Activated CD8-positive, alpha-beta T cell treated with anti-CD3 and anti-CD28 coated beads, Interleukin-2, amount 10 ng/mL, durations not matched to agents 7 days and 5 days (primary cell): Measurements from ENCODE around the gene ACSS3. TPM values are rescaled to one million over a fixed set of nuclear protein-coding genes. Genes with fewer than 3 reads are reported as not detected.
"Not testable (repeated sequence)": the region's sequence is repeated elsewhere in the genome, so short reads cannot be mapped to it uniquely, and the experiment has no call there.

Experiments
- ATAC-seq: fragments of 150-1000 bp; cut with Tn5 transposase; one replicate; pipeline ENCODE4 v1.10.0; 2021; ENCODE audit warnings: moderate library complexity
- CTCF ChIA-PET: fragments of 350-600 bp; sonication (Branson Sonifier 250); formaldehyde crosslinking; loops from one replicate; lab custom pipeline; 2021; ENCODE audit warnings: antibody characterized with exemption; lab: Charles Lee
- POLR2A ChIA-PET: fragments of 350-600 bp; sonication (Branson Sonifier 250); formaldehyde crosslinking; loops from one replicate; lab custom pipeline; 2021; ENCODE audit warnings: antibody characterized with exemption; lab: Charles Lee
- DNase-seq: peaks from one replicate; pipeline ENCODE4 v3.0.0-alpha.2; 2020
- H3K27ac Mint-ChIP-seq: one replicate; pipeline ENCODE4 v1.8.0; 2021; ENCODE audit warnings: mild to moderate bottlenecking, mixed read lengths
- H3K27me3 Mint-ChIP-seq: one replicate; pipeline ENCODE4 v1.8.0; 2021; ENCODE audit warnings: low read depth, mixed read lengths
- H3K36me3 Mint-ChIP-seq: one replicate; pipeline ENCODE4 v1.8.0; 2021; ENCODE audit warnings: low read depth, mixed read lengths
- H3K4me1 Mint-ChIP-seq: one replicate; pipeline ENCODE4 v1.8.0; 2021; ENCODE audit warnings: low read depth, mixed read lengths
- H3K4me3 Mint-ChIP-seq: one replicate; pipeline ENCODE4 v1.8.0; 2021; ENCODE audit warnings: mild to moderate bottlenecking, mixed read lengths
- H3K9me3 Mint-ChIP-seq: one replicate; pipeline ENCODE4 v1.8.0; 2022; ENCODE audit warnings: mixed read lengths; ENCODE audit not compliant: insufficient read depth
- total RNA-seq, 2 experiments: library from RNA; stranded (reverse); gene quantifications; one replicate each; pipeline ENCODE4 v1.2.3, GENCODE V29; 2021

Gene ACSS3
- total RNA-seq, 2 experiments from 2014 or later: not detected

GRCh38 chr12:81181691-81182090 is 103.8 kb downstream of the ACSS3 start:
- no peak for DNase-seq
- CTCF ChIA-PET: no interaction called here
- H3K4me3 Mint-ChIP-seq: no peak overlapping the region
- H3K36me3 Mint-ChIP-seq: no peaks in the 10 kb centered on the region
- POLR2A ChIA-PET: no interaction called here
- no peaks in the 10 kb centered on the region for H3K4me1 Mint-ChIP-seq
- no peak overlapping the region for H3K27ac Mint-ChIP-seq
- no peak for ATAC-seq
- peaks cover 14% of the 10 kb centered on the region for H3K9me3 Mint-ChIP-seq
- H3K27me3 Mint-ChIP-seq: no peaks in the 10 kb centered on the region

GRCh38 chr12:81187686-81188085 is 109.8 kb downstream of the ACSS3 start:
- no peaks in the 10 kb centered on the region for H3K9me3 Mint-ChIP-seq
- ChIA-PET POLR2A (no interaction called here), CTCF (no interaction called here)
- no peak overlapping the region for H3K4me3 Mint-ChIP-seq
- H3K36me3 Mint-ChIP-seq: no peaks in the 10 kb centered on the region
- DNase-seq (no peak), ATAC-seq (no peak)
- no peaks in the 10 kb centered on the region for H3K27me3 Mint-ChIP-seq
- H3K27ac Mint-ChIP-seq: no peak overlapping the region
- H3K4me1 Mint-ChIP-seq: no peaks in the 10 kb centered on the region

GRCh38 chr12:81196595-81196994 is 118.7 kb downstream of the ACSS3 start:
- H3K27me3 Mint-ChIP-seq: no peaks in the 10 kb centered on the region

GRCh38 chr12:81200561-81200960 is 122.7 kb downstream of the ACSS3 start:
- H3K9me3 Mint-ChIP-seq, H3K27me3 Mint-ChIP-seq, CTCF ChIA-PET, H3K36me3 Mint-ChIP-seq, H3K27ac Mint-ChIP-seq, ATAC-seq, H3K4me3 Mint-ChIP-seq, DNase-seq, POLR2A ChIA-PET, H3K4me1 Mint-ChIP-seq: not testable (repeated sequence)

More at GRCh38 chr12:81196595-81196994, 118.7 kb downstream of the ACSS3 start:
- ATAC-seq: no peak
- Mint-ChIP-seq H3K9me3 (no peaks in the 10 kb centered on the region), H3K4me1 (no peaks in the 10 kb centered on the region), H3K27ac (no peak overlapping the region), H3K36me3 (no peaks in the 10 kb centered on the region), H3K4me3 (no peak overlapping the region)
- ChIA-PET POLR2A (no interaction called here), CTCF (no interaction called here)
- DNase-seq: no peak

GRCh38 chr12:81203671-81204204 is 125.9 kb downstream of the ACSS3 start:
- H3K27ac Mint-ChIP-seq: no peak overlapping the region
- no peaks in the 10 kb centered on the region for H3K9me3 Mint-ChIP-seq
- DNase-seq (no peak), ATAC-seq (no peak)
- H3K4me3 Mint-ChIP-seq: no peak overlapping the region
- H3K36me3 Mint-ChIP-seq: no peaks in the 10 kb centered on the region
- H3K27me3 Mint-ChIP-seq: no peaks in the 10 kb centered on the region
- H3K4me1 Mint-ChIP-seq: no peaks in the 10 kb centered on the region
- POLR2A ChIA-PET: no interaction called here
- CTCF ChIA-PET: no interaction called here

GRCh38 chr12:81205416-81205815 is 127.5 kb downstream of the ACSS3 start:
- ATAC-seq (no peak), DNase-seq (no peak)
- ChIA-PET CTCF (no interaction called here), POLR2A (no interaction called here)
- Mint-ChIP-seq H3K27me3 (no peaks in the 10 kb centered on the region), H3K4me3 (no peak overlapping the region), H3K36me3 (no peaks in the 10 kb centered on the region), H3K27ac (no peak overlapping the region), H3K9me3 (no peaks in the 10 kb centered on the region), H3K4me1 (no peaks in the 10 kb centered on the region)

GRCh38 chr12:81206429-81206828 is 128.6 kb downstream of the ACSS3 start:
- H3K9me3 Mint-ChIP-seq: no peaks in the 10 kb centered on the region
- no peaks in the 10 kb centered on the region for H3K4me1 Mint-ChIP-seq
- H3K27me3 Mint-ChIP-seq: no peaks in the 10 kb centered on the region
- POLR2A ChIA-PET: no interaction called here
- no peak overlapping the region for H3K4me3 Mint-ChIP-seq
- no peaks in the 10 kb centered on the region for H3K36me3 Mint-ChIP-seq
- H3K27ac Mint-ChIP-seq: no peak overlapping the region
- ATAC-seq: no peak
- DNase-seq: no peak
- CTCF ChIA-PET: no interaction called here

GRCh38 chr12:81207173-81207572 is 129.3 kb downstream of the ACSS3 start:
- H3K27ac Mint-ChIP-seq: no peak overlapping the region
- no peak for ATAC-seq
- ChIA-PET CTCF (no interaction called here), POLR2A (no interaction called here)
- no peaks in the 10 kb centered on the region for H3K27me3 Mint-ChIP-seq
- H3K4me1 Mint-ChIP-seq: no peaks in the 10 kb centered on the region
- H3K4me3 Mint-ChIP-seq: no peak overlapping the region
- DNase-seq: no peak
- no peaks in the 10 kb centered on the region for H3K36me3 Mint-ChIP-seq
- no peaks in the 10 kb centered on the region for H3K9me3 Mint-ChIP-seq

GRCh38 chr12:81207664-81208063 is 129.8 kb downstream of the ACSS3 start:
- Mint-ChIP-seq H3K4me3 (no peak overlapping the region), H3K9me3 (no peaks in the 10 kb centered on the region), H3K4me1 (no peaks in the 10 kb centered on the region), H3K27me3 (no peaks in the 10 kb centered on the region), H3K27ac (no peak overlapping the region), H3K36me3 (no peaks in the 10 kb centered on the region)
- no peak for ATAC-seq
- ChIA-PET POLR2A (no interaction called here), CTCF (no interaction called here)
- DNase-seq: no peak

- Mint-ChIP-seq H3K27ac (no peak overlapping the region), H3K9me3 (no peaks in the 10 kb centered on the region), H3K36me3 (no peaks in the 10 kb centered on the region), H3K27me3 (no peaks in the 10 kb centered on the region), H3K4me3 (no peak overlapping the region), H3K4me1 (no peaks in the 10 kb centered on the region)
- DNase-seq: no peak
- CTCF ChIA-PET: no interaction called here
- POLR2A ChIA-PET: no interaction called here
- no peak for ATAC-seq
Observed at GRCh38 chr12:81208187-81208911, 130.5 kb downstream of the ACSS3 start.

GRCh38 chr12:81209012-81209411 is 131.1 kb downstream of the ACSS3 start:
- CTCF ChIA-PET: no interaction called here
- H3K36me3 Mint-ChIP-seq: no peaks in the 10 kb centered on the region
- H3K27ac Mint-ChIP-seq: no peak overlapping the region
- H3K4me3 Mint-ChIP-seq: no peak overlapping the region
- no peaks in the 10 kb centered on the region for H3K27me3 Mint-ChIP-seq
- no peak for ATAC-seq
- no peak for DNase-seq
- no peaks in the 10 kb centered on the region for H3K9me3 Mint-ChIP-seq
- POLR2A ChIA-PET: no interaction called here
- no peaks in the 10 kb centered on the region for H3K4me1 Mint-ChIP-seq

- DNase-seq, H3K27ac Mint-ChIP-seq, H3K9me3 Mint-ChIP-seq, ATAC-seq, H3K4me1 Mint-ChIP-seq, H3K36me3 Mint-ChIP-seq, H3K4me3 Mint-ChIP-seq, CTCF ChIA-PET, H3K27me3 Mint-ChIP-seq, POLR2A ChIA-PET: not testable (repeated sequence)
Observed at GRCh38 chr12:81209772-81210225, 131.9 kb downstream of the ACSS3 start.
